ENCODE data around the gene KRTAP10-8.
"Not testable (repeated sequence)": the region's sequence is repeated elsewhere in the genome, so short reads cannot be mapped to it uniquely, and the experiment has no call there.

KRTAP10-8 gene

DNA sequence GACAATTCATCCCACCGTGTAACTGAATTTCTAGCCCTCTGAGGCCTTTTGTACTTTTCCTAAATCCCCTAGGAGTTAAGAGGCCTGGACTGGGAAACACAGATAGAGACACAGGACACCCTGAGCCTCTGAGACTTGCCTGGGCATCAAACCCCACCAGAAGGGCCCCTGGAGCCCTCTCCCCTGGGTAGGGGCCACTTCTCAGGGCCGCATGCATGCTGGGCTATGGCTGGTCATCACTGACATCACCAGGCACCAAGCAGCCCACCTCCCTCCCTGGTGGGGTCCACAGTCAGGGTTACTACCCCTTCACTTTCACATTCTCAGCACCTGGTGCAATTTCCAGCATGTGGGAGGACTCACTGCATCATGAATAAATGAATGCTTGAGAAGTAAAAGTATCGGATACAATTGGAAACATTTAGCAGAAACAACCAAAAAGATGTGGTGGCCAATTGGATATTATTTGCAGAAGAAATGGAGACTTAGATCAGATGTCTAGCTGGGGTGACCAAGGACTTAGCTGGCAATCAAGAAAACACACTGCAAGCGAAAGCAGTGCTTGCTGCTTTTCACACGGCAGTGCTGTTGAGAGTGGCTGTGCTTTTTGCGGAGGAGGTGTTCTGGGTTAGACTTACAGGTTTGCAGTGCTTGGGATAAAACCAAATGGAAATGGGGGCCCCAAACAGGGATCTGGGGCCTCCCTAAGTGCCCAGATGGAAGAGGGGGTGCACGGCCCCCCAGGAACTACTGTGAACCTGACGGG lies 12.4 kb upstream of the KRTAP10-8 start:
- DNase-seq = no peak

DNA sequence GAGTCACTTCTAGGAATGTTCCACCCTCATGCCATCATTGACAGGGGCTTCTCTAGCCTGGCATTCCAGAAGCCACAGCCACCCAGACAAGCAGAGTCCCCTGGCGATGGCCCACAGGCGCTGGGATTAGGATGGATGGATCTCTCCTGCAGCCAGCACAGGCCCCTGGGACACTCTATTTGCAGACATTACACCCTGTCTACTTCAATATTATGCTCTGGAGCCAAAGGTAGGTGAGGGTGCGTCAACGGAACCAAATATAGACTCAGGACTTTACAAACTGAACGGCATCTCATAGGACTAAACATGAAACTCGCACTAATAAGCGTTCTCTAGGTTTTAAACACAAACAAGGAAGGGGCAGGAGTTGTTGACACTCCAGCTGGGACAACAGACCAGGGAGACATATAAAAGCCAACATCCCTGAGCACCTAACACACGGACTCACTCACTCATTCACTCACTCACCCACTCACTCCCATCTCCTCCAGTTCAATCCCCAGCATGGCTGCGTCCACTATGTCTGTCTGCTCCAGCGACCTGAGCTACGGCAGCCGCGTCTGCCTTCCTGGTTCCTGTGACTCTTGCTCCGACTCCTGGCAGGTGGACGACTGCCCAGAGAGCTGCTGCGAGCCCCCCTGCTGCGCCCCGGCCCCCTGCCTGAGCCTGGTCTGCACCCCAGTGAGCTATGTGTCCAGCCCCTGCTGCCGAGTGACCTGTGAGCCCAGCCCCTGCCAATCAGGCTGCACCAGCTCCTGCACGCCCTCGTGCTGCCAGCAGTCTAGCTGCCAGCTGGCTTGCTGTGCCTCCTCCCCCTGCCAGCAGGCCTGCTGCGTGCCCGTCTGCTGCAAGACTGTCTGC lies 11.5 kb upstream of the KRTAP10-8 start, which contains the start of gene KRTAP10-7:
KRTAP10-7 (plus strand) TSS at position 480 of the 861 bp plus-strand sequence; CDS start at position 505, 25 bp downstream.
- DNase-seq = not testable (repeated sequence)

DNA sequence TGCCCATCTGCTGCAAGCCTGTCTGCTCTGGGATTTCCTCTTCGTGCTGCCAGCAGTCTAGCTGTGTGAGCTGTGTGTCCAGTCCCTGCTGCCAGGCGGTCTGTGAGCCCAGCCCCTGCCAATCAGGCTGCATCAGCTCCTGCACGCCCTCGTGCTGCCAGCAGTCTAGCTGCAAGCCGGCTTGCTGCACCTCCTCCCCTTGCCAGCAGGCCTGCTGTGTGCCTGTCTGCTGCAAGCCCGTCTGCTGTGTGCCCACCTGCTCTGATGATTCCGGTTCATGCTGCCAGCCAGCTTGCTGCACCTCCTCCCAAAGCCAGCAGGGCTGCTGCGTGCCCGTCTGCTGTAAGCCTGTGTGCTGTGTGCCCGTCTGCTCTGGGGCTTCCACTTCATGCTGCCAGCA lies 10.8 kb upstream of the KRTAP10-8 start:
- not testable (repeated sequence) for DNase-seq

DNA sequence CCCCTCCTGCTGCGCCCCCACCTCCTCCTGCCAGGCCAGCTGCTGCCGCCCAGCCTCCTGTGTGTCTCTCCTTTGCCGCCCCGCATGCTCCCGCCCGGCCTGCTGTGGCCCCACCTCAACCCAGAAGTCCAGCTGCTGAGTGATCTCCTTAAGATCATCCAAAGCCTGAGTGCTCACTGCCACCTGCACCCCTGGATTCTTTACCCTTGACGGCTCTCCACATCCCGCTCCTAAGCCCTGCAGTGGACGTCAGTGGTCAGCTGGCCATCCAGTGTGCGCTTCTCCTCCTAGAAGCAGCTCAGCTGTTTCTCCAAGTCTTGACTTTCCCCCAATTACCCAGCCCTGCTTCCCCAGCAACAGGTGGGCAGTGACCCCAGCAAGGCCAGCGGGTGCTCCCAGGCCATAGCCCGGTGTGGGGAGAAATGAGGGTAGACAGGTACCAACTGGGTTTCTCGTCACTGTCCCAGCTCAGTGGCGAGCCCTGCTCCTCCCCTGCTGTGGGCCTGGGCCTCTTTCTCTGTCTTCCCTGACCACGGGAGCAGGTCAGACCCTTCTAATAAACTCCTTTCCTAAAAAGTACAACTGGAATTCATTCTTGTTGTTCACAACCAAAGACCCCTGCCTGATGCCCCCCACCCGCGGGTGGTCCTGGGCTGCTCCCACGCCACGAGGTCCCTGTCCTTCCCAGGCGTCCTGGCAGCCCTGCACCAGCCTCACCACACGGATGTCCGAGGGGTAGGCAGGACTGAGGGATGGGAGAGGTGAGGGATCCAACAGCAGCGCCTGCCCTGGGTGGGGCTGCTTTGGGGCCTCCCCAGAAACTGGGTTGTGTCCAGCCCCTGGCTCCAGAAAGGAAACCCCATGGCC lies 10.1 kb upstream of the KRTAP10-8 start:
- no peak for DNase-seq

DNA sequence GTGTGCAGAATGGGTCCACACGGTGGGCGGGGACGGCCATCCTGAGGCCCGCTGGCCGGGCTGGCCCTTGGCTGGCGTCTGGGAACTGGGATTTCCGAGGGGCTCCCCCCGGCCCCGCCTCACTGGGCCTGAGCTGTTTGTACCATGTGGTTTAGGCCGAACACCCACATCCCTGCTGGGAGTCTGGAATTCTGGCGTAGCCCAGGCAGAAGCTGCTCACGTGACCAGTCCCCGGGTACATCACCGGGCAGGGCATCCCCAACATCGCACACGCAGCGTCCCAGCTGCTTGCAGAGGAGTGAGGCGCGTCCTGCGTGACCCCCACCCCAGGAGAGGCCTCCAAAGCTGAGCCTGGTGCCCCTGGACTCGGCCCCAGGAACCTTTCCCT lies 9.4 kb upstream of the KRTAP10-8 start:
- DNase-seq = no peak

DNA sequence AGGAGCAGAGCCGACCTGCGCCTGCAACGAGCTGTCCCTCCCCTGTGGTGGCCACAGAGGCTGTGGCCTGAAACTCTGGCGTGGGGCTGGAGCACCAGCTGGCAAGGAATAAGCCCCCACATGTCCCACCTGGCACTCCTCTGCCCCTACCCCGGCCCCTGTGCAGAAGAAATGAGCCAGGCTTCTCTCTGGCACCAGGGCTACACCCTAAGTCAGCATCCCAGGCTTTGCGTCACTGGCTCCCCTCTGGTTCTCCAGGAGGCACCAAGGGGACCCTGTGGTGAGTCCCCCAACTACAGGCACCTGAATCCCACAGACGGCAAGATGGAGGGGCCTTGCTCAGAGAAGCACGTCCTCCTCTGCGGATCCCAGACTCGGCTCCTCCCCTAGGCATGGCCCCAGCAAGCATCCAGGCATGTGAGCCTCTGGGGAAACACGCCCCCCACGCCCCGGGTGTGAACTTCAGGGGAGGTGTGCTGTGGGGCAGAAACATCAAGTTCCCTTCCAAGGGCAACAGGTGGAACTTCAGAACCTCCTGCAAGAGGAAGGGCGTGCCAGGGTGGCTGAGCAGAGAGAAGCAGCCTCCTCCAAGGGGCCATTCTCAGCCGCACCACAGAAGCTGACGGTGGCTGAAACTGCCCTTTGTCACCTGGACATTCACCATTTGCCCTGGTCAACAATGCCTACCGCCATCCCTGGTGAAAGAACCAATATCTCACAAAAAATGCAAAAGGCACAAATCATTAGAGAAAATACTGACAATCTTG lies 8.6 kb upstream of the KRTAP10-8 start:
- no peak for DNase-seq

DNA sequence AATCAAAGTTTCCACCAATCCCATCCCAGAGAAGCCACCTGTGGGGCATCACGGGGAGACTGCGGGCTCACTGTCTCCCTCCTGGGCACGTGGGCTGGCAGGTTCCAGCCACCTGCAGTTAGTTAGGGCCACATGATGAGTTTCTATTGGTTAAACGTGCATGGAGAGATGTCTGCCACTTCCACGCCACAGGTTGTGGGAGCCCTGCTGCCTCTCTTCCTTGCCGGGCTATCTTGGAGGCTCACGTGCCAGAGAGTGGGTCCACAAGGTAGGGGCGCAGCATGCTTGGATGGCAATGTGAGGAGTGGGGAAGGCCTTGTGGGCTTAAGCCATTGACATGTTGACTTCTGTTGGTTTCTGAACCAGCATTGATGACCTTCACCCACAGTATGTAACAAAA lies 8.0 kb upstream of the KRTAP10-8 start:
- no peak for DNase-seq

DNA sequence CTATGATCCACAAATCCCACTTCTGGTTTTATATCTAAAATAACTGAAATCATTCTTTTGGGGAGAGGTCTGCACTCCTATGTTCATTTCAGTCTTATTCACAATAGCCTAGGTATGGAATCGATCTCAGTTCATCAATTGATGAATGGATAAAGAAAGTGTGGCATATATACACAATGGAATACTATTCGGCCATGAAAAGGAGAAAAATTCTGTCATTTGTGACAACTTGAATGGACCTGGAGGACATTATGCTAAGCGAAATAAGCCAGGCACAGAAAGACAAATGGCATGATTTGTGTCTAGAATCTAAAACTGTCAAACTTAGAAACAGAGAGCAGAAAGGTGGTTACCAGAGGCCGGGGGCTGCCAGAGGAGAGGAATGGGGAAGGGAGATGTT lies 5.4 kb upstream of the KRTAP10-8 start:
- DNase-seq = no peak

DNA sequence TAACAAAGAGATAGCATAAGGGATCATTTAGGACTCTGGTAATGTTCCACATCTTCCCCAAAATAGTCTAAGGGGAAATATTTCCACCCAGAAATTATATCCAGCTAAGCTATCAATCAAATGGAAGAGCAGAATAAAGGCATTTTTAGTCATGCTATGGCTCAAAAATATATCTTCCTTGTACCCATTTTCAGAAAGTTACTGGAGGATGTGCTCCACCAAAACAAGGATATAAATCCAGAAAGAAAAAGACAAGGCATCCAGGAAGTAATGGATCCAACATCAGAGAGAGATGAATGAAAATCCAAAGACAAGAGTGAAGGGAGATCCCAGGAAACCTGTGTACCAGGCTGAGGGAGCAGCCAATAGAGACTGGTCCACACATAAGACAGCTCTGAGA lies 2.7 kb upstream of the KRTAP10-8 start:
- DNase-seq = no peak

DNA sequence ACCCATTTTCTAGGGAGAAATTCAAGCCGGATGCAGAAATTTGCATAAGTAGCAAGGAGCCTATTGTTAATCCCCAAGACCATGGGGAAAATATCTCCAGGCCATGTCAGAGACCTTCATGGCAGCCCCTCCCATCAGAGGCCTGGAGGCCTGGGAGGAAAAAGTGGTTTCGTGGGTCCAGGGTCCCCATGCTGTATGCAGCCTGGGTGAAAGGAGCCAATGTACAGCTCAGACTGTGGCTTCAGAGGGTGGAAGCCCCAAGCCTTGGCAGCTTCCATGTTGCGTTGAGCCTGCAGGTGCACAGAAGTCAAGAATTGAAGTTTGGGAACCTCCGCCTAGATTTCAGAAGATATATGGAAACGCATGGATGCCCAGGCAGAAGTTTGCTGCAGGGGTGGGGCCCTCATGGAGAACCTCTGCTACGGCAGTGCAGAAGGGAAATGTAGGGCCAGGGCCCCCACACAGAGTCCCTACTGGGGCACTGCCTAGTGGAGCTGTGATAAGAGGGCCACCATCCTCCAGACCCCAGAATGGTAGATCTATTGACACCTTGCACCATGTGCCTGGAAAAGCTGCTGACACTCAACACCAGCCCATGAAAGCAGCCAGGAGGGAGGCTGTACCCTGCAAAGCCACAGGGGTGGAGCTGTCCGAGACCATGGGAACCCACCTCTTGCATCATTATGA lies 1.6 kb upstream of the KRTAP10-8 start:
- DNase-seq = not testable (repeated sequence)

DNA sequence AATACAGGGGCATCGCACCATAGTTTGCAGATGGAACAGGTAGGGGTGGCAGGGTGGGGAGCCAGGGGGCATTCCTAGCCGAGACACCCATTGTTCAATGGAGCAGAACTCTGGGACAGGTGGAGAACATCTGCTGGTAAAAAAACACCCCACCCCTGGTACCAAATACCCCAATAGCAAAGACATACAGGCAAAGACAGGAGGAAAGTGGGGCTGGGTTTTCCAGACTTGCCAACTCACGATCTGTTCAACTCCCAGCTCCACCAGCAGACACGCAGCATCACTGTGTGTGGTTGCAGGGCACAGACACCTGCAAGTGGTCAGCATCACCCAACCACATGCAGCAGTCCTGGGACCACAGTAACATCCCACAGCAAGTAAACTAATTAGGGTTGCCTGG lies 328 bp upstream of the KRTAP10-8 start:
- no peak for DNase-seq

DNA sequence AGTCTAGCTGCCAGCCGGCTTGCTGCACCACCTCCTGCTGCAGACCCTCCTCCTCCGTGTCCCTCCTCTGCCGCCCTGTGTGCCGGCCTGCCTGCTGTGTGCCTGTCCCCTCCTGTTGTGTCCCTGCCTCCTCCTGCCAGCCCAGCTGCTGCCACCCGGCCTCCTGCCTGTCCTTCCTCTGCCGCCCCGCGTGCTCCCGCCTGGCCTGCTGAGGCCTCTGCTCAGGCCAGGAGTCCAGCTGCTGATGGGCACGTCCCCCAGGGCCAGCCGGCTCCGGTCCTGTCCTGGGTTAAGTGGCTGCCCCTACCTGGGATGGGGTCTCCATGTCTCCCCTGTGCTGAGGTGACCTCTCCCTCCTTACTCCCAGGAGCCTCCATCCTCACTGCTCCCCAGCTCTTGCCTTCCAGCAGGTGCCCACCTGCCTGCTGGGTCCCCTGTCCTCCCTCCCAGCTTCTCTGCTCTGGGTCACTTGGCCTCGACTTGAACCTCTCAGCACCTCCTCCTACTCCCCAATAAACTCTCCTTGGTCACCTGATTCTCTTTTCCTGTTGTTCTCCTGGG lies 870 bp downstream of the KRTAP10-8 start:
- no peak for DNase-seq

DNA sequence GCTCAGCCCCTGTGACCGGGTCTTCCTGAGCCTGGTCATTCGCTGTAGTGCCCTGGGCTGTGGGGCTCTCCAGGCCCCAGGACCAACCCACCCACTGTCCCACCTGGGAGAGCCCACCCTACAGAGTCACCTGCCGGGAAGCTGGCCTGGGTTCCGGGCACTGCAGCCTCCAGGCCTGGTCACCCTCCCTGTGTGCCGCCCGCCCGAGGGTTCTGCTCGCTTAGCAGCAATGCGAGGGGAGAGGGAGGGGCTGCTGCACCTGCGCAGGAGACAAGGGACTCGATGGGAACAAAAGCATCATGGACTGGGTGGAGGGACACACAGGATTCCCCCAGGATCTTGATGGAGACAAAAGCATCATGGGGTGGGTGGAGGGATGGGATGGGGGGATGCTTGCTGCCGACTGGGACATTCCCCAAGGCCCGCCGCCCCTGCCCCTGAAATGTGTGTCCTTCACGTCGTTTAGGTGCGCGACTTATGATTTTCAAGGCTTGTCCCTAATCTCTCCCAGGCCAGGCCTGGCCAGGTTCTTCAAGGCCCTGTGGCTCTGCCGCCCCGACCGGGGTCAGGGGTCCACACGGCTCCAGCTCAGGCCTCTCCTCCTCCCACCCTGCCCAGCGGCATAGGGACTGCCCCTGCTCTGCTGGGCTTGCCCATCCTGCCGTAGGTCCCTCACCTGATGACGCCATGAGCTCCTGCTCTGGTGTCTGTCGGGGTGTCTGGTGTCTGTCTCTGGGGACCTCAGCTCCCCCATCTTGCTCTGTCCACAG lies 1.7 kb downstream of the KRTAP10-8 start:
- DNase-seq = no peak

DNA sequence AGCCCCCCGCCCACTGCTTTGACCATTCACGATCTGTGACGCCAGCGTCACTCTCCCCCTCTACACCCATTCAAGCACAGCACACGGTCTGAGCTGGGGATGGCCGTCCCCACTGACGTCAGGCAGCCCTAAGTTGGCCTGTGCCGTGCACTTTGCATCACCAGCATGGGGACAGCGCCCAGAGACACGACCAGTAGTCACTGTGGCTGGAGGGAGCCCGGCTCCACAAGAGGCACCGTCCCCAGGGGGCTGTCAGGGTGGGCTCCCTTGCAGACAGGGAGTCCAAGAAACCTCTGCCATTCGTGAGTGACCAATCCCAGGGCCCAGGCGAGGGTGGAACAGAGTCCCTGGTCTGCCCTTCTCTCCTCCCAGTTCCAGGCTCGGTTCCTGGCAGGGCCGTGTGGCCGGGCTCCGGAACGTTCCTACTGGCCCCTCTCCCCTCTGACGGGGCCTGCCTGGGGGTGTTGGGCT lies 2.3 kb downstream of the KRTAP10-8 start:
- no peak for DNase-seq

DNA sequence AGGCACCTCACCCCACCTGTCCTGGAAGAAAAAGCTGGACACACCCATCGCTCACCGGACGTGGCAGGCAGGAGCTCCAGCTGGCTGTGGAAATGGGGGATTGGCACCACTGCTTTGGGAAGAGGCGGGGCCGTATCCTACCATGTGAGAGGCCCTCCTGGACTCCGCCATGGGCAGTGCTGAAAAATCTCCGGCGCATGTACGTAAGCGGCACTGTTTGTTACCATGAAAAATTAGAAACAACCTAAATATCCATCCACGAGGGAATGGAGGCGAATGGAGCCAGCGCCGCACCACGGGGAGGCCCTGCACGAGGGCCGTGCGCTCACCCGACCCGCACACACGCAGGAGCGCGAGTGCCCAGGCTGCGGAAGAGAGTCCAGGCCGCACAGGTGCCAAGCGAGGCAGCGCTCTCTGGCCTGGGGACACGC lies 3.1 kb downstream of the KRTAP10-8 start:
- no peak for DNase-seq

DNA sequence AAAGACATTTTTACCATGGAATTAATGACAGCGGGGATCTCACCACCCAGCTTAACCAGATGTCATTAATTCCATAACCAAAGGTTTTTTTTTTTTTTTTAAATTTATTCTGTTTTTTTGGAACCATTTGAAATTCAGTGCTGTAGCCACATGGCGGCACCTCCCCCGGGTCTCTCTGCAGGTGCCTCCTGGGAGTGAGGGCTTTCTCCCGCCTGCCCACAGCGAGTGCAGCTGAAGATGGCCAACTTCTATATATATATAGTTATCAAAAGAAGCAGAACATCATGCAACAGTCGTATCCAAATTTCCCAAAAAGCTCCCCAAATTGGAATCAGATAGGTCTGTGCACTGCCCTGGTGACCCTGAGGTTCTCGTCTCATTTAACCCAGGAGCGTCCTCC lies 3.6 kb downstream of the KRTAP10-8 start:
- no peak for DNase-seq

DNA sequence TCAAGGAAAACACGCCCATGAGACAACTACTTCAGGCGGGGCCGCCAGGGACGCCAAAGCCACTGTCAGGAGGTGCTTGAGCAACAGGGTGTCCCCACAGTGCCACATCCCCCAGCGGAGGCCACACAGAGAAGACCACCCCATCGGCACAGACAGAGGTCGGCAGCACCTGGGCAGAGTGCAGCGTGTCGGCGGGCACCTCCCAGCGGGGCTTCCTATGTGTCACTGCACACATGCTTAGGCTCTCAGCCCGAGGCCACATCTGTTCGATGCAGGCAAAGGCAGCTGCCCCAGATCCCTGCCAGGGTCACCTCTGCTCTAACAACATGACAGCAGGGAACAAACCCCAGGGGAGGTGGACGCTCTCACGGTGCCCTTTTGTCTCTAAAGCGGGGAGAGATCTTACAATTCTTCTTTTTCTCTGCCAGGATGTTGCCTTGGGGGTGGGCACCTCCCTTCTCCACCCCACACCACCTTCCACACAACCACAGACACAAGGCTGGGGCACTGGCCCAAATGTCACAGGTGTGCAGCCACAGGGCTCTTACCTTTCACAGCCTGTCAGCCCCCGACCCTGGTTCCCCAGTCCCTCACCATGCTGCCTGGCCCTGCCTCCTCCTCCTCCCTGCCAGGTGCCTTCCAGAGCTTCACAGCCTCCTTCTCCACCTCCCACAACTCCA lies 4.2 kb downstream of the KRTAP10-8 start:
- DNase-seq = no peak

DNA sequence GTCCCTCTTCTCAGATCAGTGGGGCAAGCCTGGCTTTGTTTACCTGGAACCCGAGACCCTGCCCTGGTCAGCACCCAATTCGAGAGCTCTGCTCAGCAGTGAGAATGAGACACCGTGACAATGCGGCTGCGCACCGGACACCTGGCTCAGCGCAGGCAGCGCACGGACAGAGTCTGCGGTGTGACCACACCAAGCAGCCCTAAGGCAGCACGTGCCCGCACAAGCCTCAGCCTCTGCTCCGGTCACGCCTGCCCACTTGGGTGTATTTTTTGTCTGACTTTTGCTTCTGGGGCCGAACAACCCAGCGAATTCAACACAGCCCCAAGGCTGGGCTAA lies 4.7 kb downstream of the KRTAP10-8 start:
- no peak for DNase-seq

DNA sequence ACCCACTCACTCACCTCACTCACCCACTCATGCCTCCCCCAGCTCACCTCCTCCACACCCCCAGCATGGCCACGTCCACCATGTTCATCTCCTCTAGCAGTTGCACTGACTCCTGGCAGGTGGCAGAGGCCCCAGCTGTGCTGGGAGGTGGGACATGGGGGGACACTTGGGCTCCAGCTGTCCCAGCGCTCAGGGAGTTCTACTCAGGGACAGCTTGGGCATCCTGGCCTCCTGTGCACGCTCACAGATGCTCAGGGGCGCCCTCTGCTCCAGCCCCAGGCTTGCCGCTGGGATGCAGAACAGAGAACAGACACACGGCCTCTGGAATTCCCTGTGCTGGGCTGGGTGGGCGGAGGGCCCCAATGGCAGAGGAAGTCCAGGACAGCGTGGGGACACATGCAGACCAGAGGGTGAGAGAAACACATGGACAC lies 5.2 kb downstream of the KRTAP10-8 start:
- no peak for DNase-seq

DNA sequence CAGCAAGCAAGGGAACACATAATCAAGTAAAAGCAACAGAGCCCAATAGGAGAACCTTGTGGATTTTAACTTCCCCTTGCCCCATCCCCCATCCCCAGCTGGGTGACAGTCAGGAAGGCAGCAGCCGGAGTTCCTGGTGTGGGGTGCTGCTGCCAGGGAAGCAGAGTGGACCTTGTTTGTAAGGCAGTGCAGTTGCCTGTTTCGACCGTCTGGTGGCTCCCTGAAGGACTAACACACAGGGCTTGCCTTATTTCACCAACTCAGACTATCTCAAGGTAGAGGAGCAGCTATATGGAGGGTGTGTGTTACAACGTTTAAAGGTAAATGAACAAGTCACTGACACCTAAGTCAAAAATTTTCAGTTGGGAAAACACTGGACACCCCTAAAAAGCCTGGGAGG lies 6.6 kb downstream of the KRTAP10-8 start:
- no peak for DNase-seq

Measured in activated naive CD4-positive, alpha-beta T cell treated with anti-CD3 and anti-CD28 coated beads, Interleukin-2, amount 50 U/mL, for 16 hours (primary cell).